Thyroid gland (tissue), 4 donors: ENCODE results near the gene CACNA2D3.

Experiments used
- POLR2A ChIP-seq, 2 donors: fragments of 450-650 bp; IDR thresholded peaks; one replicate each; pipeline ENCODE4 v1.6.1; 2017; ENCODE audit warnings: antibody characterized with exemption in 2 of 2, mild to moderate bottlenecking in 2 of 2, moderate library complexity in 1 of 2
- TF ChIP-seq, protein P1 (sequence below), 6 experiments: fragments of 200-600 bp in 3 of 6; fragments of 450-650 bp in 3 of 6; sonication (generic) in 3 of 6; IDR thresholded peaks; one replicate each; pipeline ENCODE4 v1.5.1; 2016 to 2019; ENCODE audit warnings: antibody characterized with exemption in 6 of 6, mild to moderate bottlenecking in 2 of 6, inconsistent platforms in 1 of 6, moderate library complexity in 1 of 6

DNA sequence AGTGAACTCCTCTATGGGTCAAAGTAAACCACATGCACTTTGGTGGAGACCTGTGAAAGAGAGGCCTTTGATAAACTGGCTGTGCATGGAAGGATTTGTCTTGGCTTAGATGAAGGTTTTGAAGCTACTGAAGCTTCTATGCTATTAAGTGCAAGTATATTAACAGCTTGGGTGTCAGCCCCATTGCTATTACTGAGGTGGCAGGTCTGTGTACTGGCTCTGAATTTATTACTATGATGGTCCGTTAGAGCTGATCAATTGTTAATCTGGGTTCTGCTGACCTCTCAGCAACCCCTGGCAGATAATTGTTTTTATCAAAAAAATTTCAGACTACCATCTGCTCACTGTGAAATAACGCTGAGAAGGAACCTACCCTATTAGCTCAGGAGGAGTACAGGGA, 268.2 kb downstream of the CACNA2D3 start:
- TF ChIP-seq, protein P1, sequence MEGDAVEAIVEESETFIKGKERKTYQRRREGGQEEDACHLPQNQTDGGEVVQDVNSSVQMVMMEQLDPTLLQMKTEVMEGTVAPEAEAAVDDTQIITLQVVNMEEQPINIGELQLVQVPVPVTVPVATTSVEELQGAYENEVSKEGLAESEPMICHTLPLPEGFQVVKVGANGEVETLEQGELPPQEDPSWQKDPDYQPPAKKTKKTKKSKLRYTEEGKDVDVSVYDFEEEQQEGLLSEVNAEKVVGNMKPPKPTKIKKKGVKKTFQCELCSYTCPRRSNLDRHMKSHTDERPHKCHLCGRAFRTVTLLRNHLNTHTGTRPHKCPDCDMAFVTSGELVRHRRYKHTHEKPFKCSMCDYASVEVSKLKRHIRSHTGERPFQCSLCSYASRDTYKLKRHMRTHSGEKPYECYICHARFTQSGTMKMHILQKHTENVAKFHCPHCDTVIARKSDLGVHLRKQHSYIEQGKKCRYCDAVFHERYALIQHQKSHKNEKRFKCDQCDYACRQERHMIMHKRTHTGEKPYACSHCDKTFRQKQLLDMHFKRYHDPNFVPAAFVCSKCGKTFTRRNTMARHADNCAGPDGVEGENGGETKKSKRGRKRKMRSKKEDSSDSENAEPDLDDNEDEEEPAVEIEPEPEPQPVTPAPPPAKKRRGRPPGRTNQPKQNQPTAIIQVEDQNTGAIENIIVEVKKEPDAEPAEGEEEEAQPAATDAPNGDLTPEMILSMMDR (IDR thresholded peaks at IDR 0.05), result no peak
- TF ChIP-seq POLR2A (IDR thresholded peaks at IDR 0.05), result no peak
